ENCODE measurements around the gene CRK.

Gene CRK

DNA sequence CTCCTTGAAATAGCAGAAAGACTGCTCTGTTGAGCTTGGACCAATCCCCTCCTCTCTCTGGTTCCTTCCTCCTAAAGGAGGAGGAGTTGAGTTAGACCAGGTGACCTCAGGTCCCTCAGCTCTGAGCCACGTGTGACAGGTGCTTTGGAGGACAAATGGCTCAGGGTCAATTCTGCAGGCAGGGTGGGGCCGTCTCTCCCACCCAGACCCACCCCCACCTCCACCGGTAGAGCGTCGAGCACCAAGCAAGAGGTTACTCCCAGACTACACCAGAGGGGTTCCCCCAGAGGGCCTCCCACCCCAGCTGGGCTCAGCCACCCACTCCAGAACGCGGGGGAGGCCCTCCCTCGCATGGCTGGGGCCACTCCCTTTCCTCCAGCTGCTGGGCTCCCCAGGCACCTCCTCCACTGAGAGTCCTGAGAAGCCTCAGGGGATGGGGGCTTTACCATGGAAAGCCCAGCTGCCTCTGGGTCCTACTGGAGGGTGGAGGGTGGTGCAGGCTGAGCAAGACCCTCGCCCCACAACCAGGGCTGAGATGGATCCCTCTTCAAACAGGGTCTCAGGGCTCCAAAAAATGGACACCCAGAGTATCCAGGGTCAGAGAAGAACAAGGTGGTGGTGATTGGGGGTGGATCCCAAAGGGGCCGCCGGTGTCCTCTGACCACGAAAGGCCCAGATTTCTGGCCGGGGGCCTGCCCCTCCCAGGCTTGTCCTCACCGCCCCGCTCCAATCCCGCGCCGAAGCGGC is 28.8 kb upstream of the CRK start:
- H3K4me3 ChIP-seq (ENCODE audit: low read depth in 1 of 2, low read length in 2 of 2), result peak overlapping the region; percentile 83 to 93
- peaks cover 44% of the 10 kb centered on the region for H3K4me1 ChIP-seq (ENCODE audit: insufficient read depth, low read length)
- peaks cover 28% of the 10 kb centered on the region for H3K36me3 ChIP-seq (ENCODE audit: insufficient read depth, low read length)
- no peaks in the 10 kb centered on the region for H3K9me3 ChIP-seq (ENCODE audit: low read length)
- H3K9ac ChIP-seq (ENCODE audit: low read length), result peak overlapping the region; percentile 65
- no peaks in the 10 kb centered on the region for H3K27me3 ChIP-seq (ENCODE audit: control insufficient read depth in 1 of 2, insufficient read depth in 2 of 2, low read length in 2 of 2)
- peak overlapping the region; percentile 93 for H3K27ac ChIP-seq (ENCODE audit: low read depth, low read length)

DNA sequence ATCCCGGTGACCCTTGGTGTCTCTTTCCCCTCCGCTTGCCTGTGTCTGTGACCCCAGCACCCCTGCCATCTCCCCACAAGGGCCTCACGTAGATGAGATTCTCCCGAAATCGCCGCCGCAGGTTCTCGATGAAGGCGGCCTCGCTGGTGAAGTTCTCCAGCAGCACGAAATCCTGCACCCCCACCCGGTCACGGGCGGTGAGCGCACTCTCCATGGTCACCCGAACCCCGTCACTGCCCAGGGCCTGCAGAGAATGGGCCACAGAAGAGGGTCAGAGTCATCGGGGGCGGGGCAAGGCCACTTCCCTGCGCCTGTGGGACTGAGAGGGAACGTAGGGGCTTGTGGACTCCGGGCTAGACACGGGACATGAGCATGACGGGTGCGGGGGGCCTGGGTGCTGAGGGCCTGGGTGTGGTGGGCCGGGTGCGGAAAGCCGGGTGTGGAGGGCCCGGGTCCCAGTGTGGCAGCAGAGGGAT is 28.1 kb upstream of the CRK start:
- Histone ChIP-seq H3K4me3 (ENCODE audit: low read depth in 1 of 2, low read length in 2 of 2) (peak overlapping the region in 1 of 2 donors; percentile 23), H3K4me1 (ENCODE audit: insufficient read depth, low read length) (peaks cover 37% of the 10 kb centered on the region), H3K27me3 (ENCODE audit: control insufficient read depth in 1 of 2, insufficient read depth in 2 of 2, low read length in 2 of 2) (no peaks in the 10 kb centered on the region), H3K9ac (ENCODE audit: low read length) (no peak overlapping the region), H3K27ac (ENCODE audit: low read depth, low read length) (peak overlapping the region; percentile 86), H3K9me3 (ENCODE audit: low read length) (no peaks in the 10 kb centered on the region), H3K36me3 (ENCODE audit: insufficient read depth, low read length) (peaks cover 32% of the 10 kb centered on the region)

GRCh38 chr17:1482680-1483079 is 26.6 kb upstream of the CRK start:
- Histone ChIP-seq H3K9ac (ENCODE audit: low read length) (no peak overlapping the region), H3K9me3 (ENCODE audit: low read length) (no peaks in the 10 kb centered on the region), H3K4me1 (ENCODE audit: insufficient read depth, low read length) (peaks cover 28% of the 10 kb centered on the region), H3K27ac (ENCODE audit: low read depth, low read length) (peak overlapping the region; percentile 52), H3K27me3 (ENCODE audit: control insufficient read depth in 1 of 2, insufficient read depth in 2 of 2, low read length in 2 of 2) (no peaks in the 10 kb centered on the region), H3K4me3 (ENCODE audit: low read depth in 1 of 2, low read length in 2 of 2) (no peak overlapping the region), H3K36me3 (ENCODE audit: insufficient read depth, low read length) (peaks cover 45% of the 10 kb centered on the region)

GRCh38 chr17:1481736-1482135 is 25.7 kb upstream of the CRK start:
- Histone ChIP-seq H3K4me1 (ENCODE audit: insufficient read depth, low read length) (peaks cover 28% of the 10 kb centered on the region), H3K36me3 (ENCODE audit: insufficient read depth, low read length) (peaks cover 51% of the 10 kb centered on the region)

GRCh38 chr17:1480747-1481465 is 24.9 kb upstream of the CRK start:
- no peaks in the 10 kb centered on the region for H3K9me3 ChIP-seq (ENCODE audit: low read length)
- H3K4me1 ChIP-seq (ENCODE audit: insufficient read depth, low read length), result peaks cover 24% of the 10 kb centered on the region
- no peak overlapping the region for H3K9ac ChIP-seq (ENCODE audit: low read length)
- no peaks in the 10 kb centered on the region for H3K27me3 ChIP-seq (ENCODE audit: control insufficient read depth in 1 of 2, insufficient read depth in 2 of 2, low read length in 2 of 2)
- no peak overlapping the region for H3K4me3 ChIP-seq (ENCODE audit: low read depth in 1 of 2, low read length in 2 of 2)
- H3K27ac ChIP-seq (ENCODE audit: low read depth, low read length), result no peak overlapping the region
- H3K36me3 ChIP-seq (ENCODE audit: insufficient read depth, low read length), result peaks cover 60% of the 10 kb centered on the region

More at GRCh38 chr17:1481736-1482135, 25.7 kb upstream of the CRK start:
- no peak overlapping the region for H3K4me3 ChIP-seq (ENCODE audit: low read depth in 1 of 2, low read length in 2 of 2)
- no peaks in the 10 kb centered on the region for H3K9me3 ChIP-seq (ENCODE audit: low read length)
- no peak overlapping the region for H3K9ac ChIP-seq (ENCODE audit: low read length)
- no peak overlapping the region for H3K27ac ChIP-seq (ENCODE audit: low read depth, low read length)
- no peaks in the 10 kb centered on the region for H3K27me3 ChIP-seq (ENCODE audit: control insufficient read depth in 1 of 2, insufficient read depth in 2 of 2, low read length in 2 of 2)

DNA sequence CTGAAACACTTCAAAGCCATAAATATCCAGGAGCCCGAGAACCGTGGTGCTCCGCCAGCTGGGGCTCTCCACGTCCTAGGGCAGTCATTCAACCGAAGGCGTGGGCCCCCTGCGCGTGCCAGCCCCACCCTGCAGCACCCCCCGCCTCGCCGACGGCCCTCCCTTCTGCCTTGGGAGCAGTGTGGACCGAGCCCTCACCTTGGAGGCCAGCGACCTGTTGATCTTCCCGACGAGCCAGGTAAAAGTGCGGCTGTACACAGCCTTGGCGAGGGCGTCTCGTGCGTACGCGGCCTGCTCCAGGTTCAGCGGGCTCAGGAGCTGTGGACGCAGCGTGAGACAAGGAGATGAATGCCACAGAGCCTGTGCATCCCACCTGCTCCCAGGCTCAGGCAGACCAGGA is 22.4 kb upstream of the CRK start:
- Histone ChIP-seq H3K9me3 (ENCODE audit: low read length) (no peaks in the 10 kb centered on the region), H3K36me3 (ENCODE audit: insufficient read depth, low read length) (peaks cover 61% of the 10 kb centered on the region), H3K27ac (ENCODE audit: low read depth, low read length) (no peak overlapping the region), H3K4me1 (ENCODE audit: insufficient read depth, low read length) (peaks cover 17% of the 10 kb centered on the region), H3K27me3 (ENCODE audit: control insufficient read depth in 1 of 2, insufficient read depth in 2 of 2, low read length in 2 of 2) (no peaks in the 10 kb centered on the region), H3K9ac (ENCODE audit: low read length) (no peak overlapping the region), H3K4me3 (ENCODE audit: low read depth in 1 of 2, low read length in 2 of 2) (no peak overlapping the region)

GRCh38 chr17:1475321-1475854 is 19.4 kb upstream of the CRK start:
- Histone ChIP-seq H3K27me3 (ENCODE audit: control insufficient read depth in 1 of 2, insufficient read depth in 2 of 2, low read length in 2 of 2) (no peaks in the 10 kb centered on the region), H3K36me3 (ENCODE audit: insufficient read depth, low read length) (peaks cover 60% of the 10 kb centered on the region), H3K9ac (ENCODE audit: low read length) (no peak overlapping the region), H3K4me1 (ENCODE audit: insufficient read depth, low read length) (no peaks in the 10 kb centered on the region), H3K9me3 (ENCODE audit: low read length) (no peaks in the 10 kb centered on the region), H3K27ac (ENCODE audit: low read depth, low read length) (no peak overlapping the region), H3K4me3 (ENCODE audit: low read depth in 1 of 2, low read length in 2 of 2) (no peak overlapping the region)

GRCh38 chr17:1474402-1475189 is 18.6 kb upstream of the CRK start:
- Histone ChIP-seq H3K27ac (ENCODE audit: low read depth, low read length) (no peak overlapping the region), H3K36me3 (ENCODE audit: insufficient read depth, low read length) (peaks cover 55% of the 10 kb centered on the region), H3K4me3 (ENCODE audit: low read depth in 1 of 2, low read length in 2 of 2) (no peak overlapping the region), H3K9ac (ENCODE audit: low read length) (no peak overlapping the region), H3K4me1 (ENCODE audit: insufficient read depth, low read length) (no peaks in the 10 kb centered on the region), H3K9me3 (ENCODE audit: low read length) (no peaks in the 10 kb centered on the region), H3K27me3 (ENCODE audit: control insufficient read depth in 1 of 2, insufficient read depth in 2 of 2, low read length in 2 of 2) (no peaks in the 10 kb centered on the region)

- no peak overlapping the region for H3K4me3 ChIP-seq (ENCODE audit: low read depth in 1 of 2, low read length in 2 of 2)
- H3K4me1 ChIP-seq (ENCODE audit: insufficient read depth, low read length), result peaks cover 2% of the 10 kb centered on the region
- H3K9me3 ChIP-seq (ENCODE audit: low read length), result no peaks in the 10 kb centered on the region
- H3K9ac ChIP-seq (ENCODE audit: low read length), result no peak overlapping the region
- no peak overlapping the region for H3K27ac ChIP-seq (ENCODE audit: low read depth, low read length)
- peaks cover 60% of the 10 kb centered on the region for H3K36me3 ChIP-seq (ENCODE audit: insufficient read depth, low read length)
- H3K27me3 ChIP-seq (ENCODE audit: control insufficient read depth in 1 of 2, insufficient read depth in 2 of 2, low read length in 2 of 2), result no peaks in the 10 kb centered on the region
Observed at GRCh38 chr17:1473841-1474240, 17.8 kb upstream of the CRK start.

- Histone ChIP-seq H3K4me3 (ENCODE audit: low read depth in 1 of 2, low read length in 2 of 2) (no peak overlapping the region), H3K4me1 (ENCODE audit: insufficient read depth, low read length) (peaks cover 5% of the 10 kb centered on the region), H3K27ac (ENCODE audit: low read depth, low read length) (no peak overlapping the region), H3K9me3 (ENCODE audit: low read length) (no peaks in the 10 kb centered on the region), H3K36me3 (ENCODE audit: insufficient read depth, low read length) (peaks cover 60% of the 10 kb centered on the region), H3K27me3 (ENCODE audit: control insufficient read depth in 1 of 2, insufficient read depth in 2 of 2, low read length in 2 of 2) (no peaks in the 10 kb centered on the region), H3K9ac (ENCODE audit: low read length) (no peak overlapping the region)
Observed at GRCh38 chr17:1473170-1473569, 17.1 kb upstream of the CRK start.

Data from muscle layer of colon (tissue), 2 donors.